ENCODE results near the gene PLCL1.

PLCL1 gene

GRCh38 chr2:197793456-197793855, 10.9 kb upstream of the PLCL1 start:
- Histone ChIP-seq H3K36me3 (ENCODE audit: control insufficient read depth in 5 of 5, insufficient read depth in 5 of 5, low read length in 5 of 5) (no peaks in the 10 kb centered on the region), H3K9ac (ENCODE audit: low read length in 5 of 5) (no peak overlapping the region), H3K27ac (ENCODE audit: low read depth, low read length) (no peak overlapping the region), H3K4me3 (ENCODE audit: low read depth in 1 of 5, low read length in 5 of 5) (no peak overlapping the region), H3K4me1 (ENCODE audit: control insufficient read depth in 5 of 5, insufficient read depth in 5 of 5, low read length in 5 of 5) (no peaks in the 10 kb centered on the region), H3K27me3 (ENCODE audit: control insufficient read depth in 5 of 5, insufficient read depth in 4 of 5, low read length in 5 of 5) (no peaks in the 10 kb centered on the region), H3K9me3 (ENCODE audit: control insufficient read depth in 5 of 5, low read length in 5 of 5) (no peaks in the 10 kb centered on the region)

GRCh38 chr2:197795277-197795676, 9.1 kb upstream of the PLCL1 start:
- Histone ChIP-seq H3K4me1 (ENCODE audit: control insufficient read depth in 5 of 5, insufficient read depth in 5 of 5, low read length in 5 of 5) (peaks cover 0 to 6% (median 3%) of the 10 kb centered on the region in 5 donors), H3K36me3 (ENCODE audit: control insufficient read depth in 5 of 5, insufficient read depth in 5 of 5, low read length in 5 of 5) (no peaks in the 10 kb centered on the region), H3K9ac (ENCODE audit: low read length in 5 of 5) (no peak overlapping the region), H3K9me3 (ENCODE audit: control insufficient read depth in 5 of 5, low read length in 5 of 5) (no peaks in the 10 kb centered on the region), H3K4me3 (ENCODE audit: low read depth in 1 of 5, low read length in 5 of 5) (no peak overlapping the region), H3K27me3 (ENCODE audit: control insufficient read depth in 5 of 5, insufficient read depth in 4 of 5, low read length in 5 of 5) (no peaks in the 10 kb centered on the region), H3K27ac (ENCODE audit: low read depth, low read length) (no peak overlapping the region)

DNA sequence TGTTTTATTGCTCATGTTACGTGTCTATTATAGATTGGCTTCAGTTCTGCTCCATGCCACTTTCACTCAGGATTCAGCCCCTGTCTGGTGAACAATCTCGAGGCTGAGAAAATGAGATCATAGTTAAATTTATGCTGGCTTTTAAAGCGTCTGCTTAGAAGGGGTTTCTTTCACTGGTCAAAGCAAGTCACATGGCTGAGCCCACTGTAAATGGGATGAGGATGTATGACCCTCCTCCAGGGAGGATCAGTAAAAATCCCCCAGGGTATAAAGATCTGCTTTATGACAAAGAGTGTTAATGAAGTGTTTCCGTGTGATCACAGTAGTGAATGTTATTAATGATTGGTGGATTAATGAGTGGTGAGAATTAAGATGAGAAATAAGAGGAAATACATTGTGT, 6.2 kb upstream of the PLCL1 start:
- Histone ChIP-seq H3K27me3 (ENCODE audit: control insufficient read depth in 5 of 5, insufficient read depth in 4 of 5, low read length in 5 of 5) (no peaks in the 10 kb centered on the region), H3K36me3 (ENCODE audit: control insufficient read depth in 5 of 5, insufficient read depth in 5 of 5, low read length in 5 of 5) (no peaks in the 10 kb centered on the region), H3K9me3 (ENCODE audit: control insufficient read depth in 5 of 5, low read length in 5 of 5) (no peaks in the 10 kb centered on the region), H3K4me3 (ENCODE audit: low read depth in 1 of 5, low read length in 5 of 5) (no peak overlapping the region), H3K4me1 (ENCODE audit: control insufficient read depth in 5 of 5, insufficient read depth in 5 of 5, low read length in 5 of 5) (peaks cover 0 to 9% (median 4%) of the 10 kb centered on the region in 5 donors), H3K9ac (ENCODE audit: low read length in 5 of 5) (no peak overlapping the region), H3K27ac (ENCODE audit: low read depth, low read length) (no peak overlapping the region)

GRCh38 chr2:197799068-197799467, 5.3 kb upstream of the PLCL1 start:
- no peaks in the 10 kb centered on the region for H3K27me3 ChIP-seq (ENCODE audit: control insufficient read depth in 5 of 5, insufficient read depth in 4 of 5, low read length in 5 of 5)
- no peak overlapping the region for H3K4me3 ChIP-seq (ENCODE audit: low read depth in 1 of 5, low read length in 5 of 5)
- H3K4me1 ChIP-seq (ENCODE audit: control insufficient read depth in 5 of 5, insufficient read depth in 5 of 5, low read length in 5 of 5): peaks cover 0 to 15% (median 10%) of the 10 kb centered on the region in 5 donors
- H3K36me3 ChIP-seq (ENCODE audit: control insufficient read depth in 5 of 5, insufficient read depth in 5 of 5, low read length in 5 of 5): no peaks in the 10 kb centered on the region
- H3K9ac ChIP-seq (ENCODE audit: low read length in 5 of 5): no peak overlapping the region
- H3K9me3 ChIP-seq (ENCODE audit: control insufficient read depth in 5 of 5, low read length in 5 of 5): no peaks in the 10 kb centered on the region
- no peak overlapping the region for H3K27ac ChIP-seq (ENCODE audit: low read depth, low read length)

DNA sequence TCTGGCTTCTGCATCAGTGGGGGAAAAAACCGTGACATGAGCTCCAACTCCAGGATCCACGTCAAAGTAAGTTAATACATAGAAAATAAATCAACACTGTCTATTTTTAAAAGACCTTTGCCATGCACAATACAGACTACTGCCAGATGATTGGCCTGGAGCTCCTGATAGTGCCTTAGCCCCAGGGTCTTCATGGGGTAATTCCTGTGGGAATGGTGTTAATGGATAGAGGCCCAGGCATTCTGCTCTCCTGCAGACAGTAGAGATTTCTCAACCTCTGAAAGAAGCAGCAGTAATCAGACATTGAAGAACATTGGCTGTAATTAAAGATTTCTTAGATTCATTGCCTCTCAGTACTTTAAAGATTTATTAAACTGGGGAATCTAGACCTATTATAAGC, 4.3 kb upstream of the PLCL1 start:
- Histone ChIP-seq H3K9ac (ENCODE audit: low read length in 5 of 5) (peak overlapping the region in 1 of 5 donors; percentile 7), H3K36me3 (ENCODE audit: control insufficient read depth in 5 of 5, insufficient read depth in 5 of 5, low read length in 5 of 5) (no peaks in the 10 kb centered on the region), H3K9me3 (ENCODE audit: control insufficient read depth in 5 of 5, low read length in 5 of 5) (no peaks in the 10 kb centered on the region), H3K27me3 (ENCODE audit: control insufficient read depth in 5 of 5, insufficient read depth in 4 of 5, low read length in 5 of 5) (no peaks in the 10 kb centered on the region), H3K4me3 (ENCODE audit: low read depth in 1 of 5, low read length in 5 of 5) (no peak overlapping the region), H3K27ac (ENCODE audit: low read depth, low read length) (no peak overlapping the region), H3K4me1 (ENCODE audit: control insufficient read depth in 5 of 5, insufficient read depth in 5 of 5, low read length in 5 of 5) (peaks cover 0 to 18% (median 15%) of the 10 kb centered on the region in 5 donors)

DNA sequence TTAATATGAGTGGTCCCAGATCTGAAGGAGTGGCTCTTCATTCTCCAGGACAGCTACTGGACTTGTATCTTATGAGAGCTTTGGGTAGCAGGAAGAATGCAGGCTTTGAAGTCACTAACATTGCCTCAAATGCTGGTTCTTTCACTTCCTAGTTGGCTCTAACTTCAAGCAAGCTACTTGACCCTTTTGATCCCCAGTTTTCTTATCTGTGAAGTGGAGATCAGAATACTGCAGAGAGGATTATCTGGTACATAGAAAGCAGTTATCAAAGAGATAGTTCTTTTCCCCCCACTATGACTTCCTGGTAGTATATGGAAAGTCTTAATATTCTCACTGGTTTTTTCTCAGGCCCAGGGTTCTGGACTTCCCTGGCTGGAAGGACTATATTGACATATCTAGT, 3.4 kb upstream of the PLCL1 start:
- no peak overlapping the region for H3K4me3 ChIP-seq (ENCODE audit: low read depth in 1 of 5, low read length in 5 of 5)
- no peaks in the 10 kb centered on the region for H3K9me3 ChIP-seq (ENCODE audit: control insufficient read depth in 5 of 5, low read length in 5 of 5)
- H3K27ac ChIP-seq (ENCODE audit: low read depth, low read length): no peak overlapping the region
- peaks cover 0 to 28% (median 25%) of the 10 kb centered on the region in 5 donors for H3K4me1 ChIP-seq (ENCODE audit: control insufficient read depth in 5 of 5, insufficient read depth in 5 of 5, low read length in 5 of 5)
- no peaks in the 10 kb centered on the region for H3K27me3 ChIP-seq (ENCODE audit: control insufficient read depth in 5 of 5, insufficient read depth in 4 of 5, low read length in 5 of 5)
- H3K36me3 ChIP-seq (ENCODE audit: control insufficient read depth in 5 of 5, insufficient read depth in 5 of 5, low read length in 5 of 5): no peaks in the 10 kb centered on the region
- no peak overlapping the region for H3K9ac ChIP-seq (ENCODE audit: low read length in 5 of 5)

GRCh38 chr2:197803033-197803444, 1.4 kb upstream of the PLCL1 start:
- H3K36me3 ChIP-seq (ENCODE audit: control insufficient read depth in 5 of 5, insufficient read depth in 5 of 5, low read length in 5 of 5): no peaks in the 10 kb centered on the region
- no peaks in the 10 kb centered on the region for H3K9me3 ChIP-seq (ENCODE audit: control insufficient read depth in 5 of 5, low read length in 5 of 5)
- peak overlapping the region in 1 of 5 donors; percentile 62 for H3K9ac ChIP-seq (ENCODE audit: low read length in 5 of 5)
- H3K27ac ChIP-seq (ENCODE audit: low read depth, low read length): no peak overlapping the region
- no peak overlapping the region for H3K4me3 ChIP-seq (ENCODE audit: low read depth in 1 of 5, low read length in 5 of 5)
- peaks cover 0 to 46% (median 31%) of the 10 kb centered on the region in 5 donors for H3K4me1 ChIP-seq (ENCODE audit: control insufficient read depth in 5 of 5, insufficient read depth in 5 of 5, low read length in 5 of 5)
- H3K27me3 ChIP-seq (ENCODE audit: control insufficient read depth in 5 of 5, insufficient read depth in 4 of 5, low read length in 5 of 5): no peaks in the 10 kb centered on the region

- Histone ChIP-seq H3K9me3 (ENCODE audit: control insufficient read depth in 5 of 5, low read length in 5 of 5) (no peaks in the 10 kb centered on the region), H3K9ac (ENCODE audit: low read length in 5 of 5) (peak overlapping the region; percentile 42 to 73 (median 51)), H3K27me3 (ENCODE audit: control insufficient read depth in 5 of 5, insufficient read depth in 4 of 5, low read length in 5 of 5) (no peaks in the 10 kb centered on the region), H3K4me1 (ENCODE audit: control insufficient read depth in 5 of 5, insufficient read depth in 5 of 5, low read length in 5 of 5) (peaks cover 0 to 42% (median 30%) of the 10 kb centered on the region in 5 donors), H3K27ac (ENCODE audit: low read depth, low read length) (peak overlapping the region; percentile 24), H3K4me3 (ENCODE audit: low read depth in 1 of 5, low read length in 5 of 5) (peak overlapping the region; percentile 67 to 92 (median 84)), H3K36me3 (ENCODE audit: control insufficient read depth in 5 of 5, insufficient read depth in 5 of 5, low read length in 5 of 5) (no peaks in the 10 kb centered on the region)
These were observed 643 bp downstream of the PLCL1 start for GRCh38 chr2:197804758-197805714.

- peak overlapping the region; percentile 67 to 92 (median 84) for H3K4me3 ChIP-seq (ENCODE audit: low read depth in 1 of 5, low read length in 5 of 5)
- H3K36me3 ChIP-seq (ENCODE audit: control insufficient read depth in 5 of 5, insufficient read depth in 5 of 5, low read length in 5 of 5): no peaks in the 10 kb centered on the region
- H3K9ac ChIP-seq (ENCODE audit: low read length in 5 of 5): peak overlapping the region in 4 of 5 donors; percentile 11 to 73 (median 46)
- H3K27ac ChIP-seq (ENCODE audit: low read depth, low read length): no peak overlapping the region
- no peaks in the 10 kb centered on the region for H3K27me3 ChIP-seq (ENCODE audit: control insufficient read depth in 5 of 5, insufficient read depth in 4 of 5, low read length in 5 of 5)
- no peaks in the 10 kb centered on the region for H3K9me3 ChIP-seq (ENCODE audit: control insufficient read depth in 5 of 5, low read length in 5 of 5)
- peaks cover 0 to 39% (median 28%) of the 10 kb centered on the region in 5 donors for H3K4me1 ChIP-seq (ENCODE audit: control insufficient read depth in 5 of 5, insufficient read depth in 5 of 5, low read length in 5 of 5)
These were observed 1.6 kb downstream of the PLCL1 start for GRCh38 chr2:197805715-197806633.

Data from subcutaneous abdominal adipose tissue (tissue), 5 donors.